ENCODE results near the gene PDLIM5.

- TF ChIP-seq CHD2 (IDR thresholded peaks at IDR 0.05; ENCODE audit: low read length) (no peak), USF2 (IDR thresholded peaks at IDR 0.05; ENCODE audit: low read length) (no peak), CTCF (IDR thresholded peaks at IDR 0.05; ENCODE audit: control extremely low read depth in 1 of 3, insufficient read depth in 1 of 3, low read depth in 1 of 3, low read length in 3 of 3) (no peak), MAFK (IDR thresholded peaks at IDR 0.05; ENCODE audit: low read depth, low read length) (no peak), EP300 (IDR thresholded peaks at IDR 0.05; ENCODE audit: borderline replicate concordance in 1 of 2, low read depth in 2 of 2, low read length in 2 of 2) (no peak), POLR2A (IDR thresholded peaks at IDR 0.05; ENCODE audit: control extremely low read depth in 1 of 2, low read depth in 2 of 2, low read length in 2 of 2) (no peak), SP1 (IDR thresholded peaks at IDR 0.05; ENCODE audit: low read depth, low read length) (no peak), ASH2L (IDR thresholded peaks at IDR 0.05; ENCODE audit: low read length) (no peak), TAF1 (IDR thresholded peaks at IDR 0.05; ENCODE audit: low read depth, low read length) (no peak), SIX5 (IDR thresholded peaks at IDR 0.05; ENCODE audit: low read depth, low read length) (no peak), EZH2 (IDR thresholded peaks at IDR 0.05; ENCODE audit: low read depth, low read length, severe bottlenecking) (no peak)
These were observed 219.4 kb downstream of the PDLIM5 start for GRCh38 chr4:94671113-94671512.

Measured in H1 (cell line).